HEK293T (cell line): ENCODE results near the gene RPS2.
"Not testable (repeated sequence)": the region's sequence is repeated elsewhere in the genome, so short reads cannot be mapped to it uniquely, and the experiment has no call there.

Experiments used
- CTCF ChIA-PET: fragments of 350-600 bp; formaldehyde crosslinking; extraction: SDS; loops from one replicate; lab custom pipeline; 2021; ENCODE audit warnings: antibody characterized with exemption, inconsistent platforms; lab: Yijun Ruan, JAX
- POLR2A ChIA-PET: fragments of 350-600 bp; formaldehyde crosslinking; extraction: SDS; loops from one replicate; lab custom pipeline; 2020; ENCODE audit warnings: antibody characterized with exemption, inconsistent platforms; lab: Yijun Ruan, JAX
- DNase-seq: peaks from one replicate; pipeline ENCODE4 v3.0.0; 2012; ENCODE audit warnings: mixed read lengths; ENCODE audit errors: extremely low spot score
- ARNT ChIP-seq: fragments of 450-650 bp; IDR thresholded peaks from 2 replicates; pipeline ENCODE4 v1.6.1; 2017; ENCODE audit warnings: mild to moderate bottlenecking
- BHLHE40 ChIP-seq: fragments of 450-650 bp; IDR thresholded peaks from 2 replicates; pipeline ENCODE4 v1.6.1; 2016; ENCODE audit warnings: mild to moderate bottlenecking, moderate library complexity, borderline replicate concordance
- CTBP1 ChIP-seq: fragments of 450-650 bp; IDR thresholded peaks from 2 replicates; pipeline ENCODE4 v1.6.1; 2016; ENCODE audit warnings: borderline replicate concordance
- ELF4 ChIP-seq: fragments of 450-650 bp; IDR thresholded peaks from 2 replicates; pipeline ENCODE4 v1.6.1; 2017; ENCODE audit warnings: antibody characterized with exemption
- FOXA1 ChIP-seq: fragments of 450-650 bp; IDR thresholded peaks from 2 replicates; pipeline ENCODE4 v1.6.1; 2016; ENCODE audit warnings: mild to moderate bottlenecking
- FOXK2 ChIP-seq: fragments of 450-650 bp; IDR thresholded peaks from 2 replicates; pipeline ENCODE4 v1.6.1; 2016; ENCODE audit warnings: mild to moderate bottlenecking
- FOXM1 ChIP-seq: fragments of 450-650 bp; IDR thresholded peaks from 2 replicates; pipeline ENCODE4 v1.6.1; 2017; ENCODE audit warnings: mild to moderate bottlenecking, borderline replicate concordance
- HDGF ChIP-seq: fragments of 450-650 bp; IDR thresholded peaks from 2 replicates; pipeline ENCODE4 v1.6.1; 2017; ENCODE audit warnings: antibody characterized with exemption, borderline replicate concordance
- L3MBTL2 ChIP-seq: fragments of 450-650 bp; conservative IDR thresholded peaks from 2 replicates; pipeline ENCODE4 v1.6.1; 2016; ENCODE audit warnings: mild to moderate bottlenecking
- LEF1 ChIP-seq: fragments of 450-650 bp; IDR thresholded peaks from 2 replicates; pipeline ENCODE4 v1.6.1; 2017; ENCODE audit warnings: mild to moderate bottlenecking, borderline replicate concordance
- NFRKB ChIP-seq: fragments of 450-650 bp; IDR thresholded peaks from 2 replicates; pipeline ENCODE4 v1.6.1; 2016; ENCODE audit warnings: mild to moderate bottlenecking, moderate library complexity
- SP1 ChIP-seq: fragments of 450-650 bp; IDR thresholded peaks from 2 replicates; pipeline ENCODE4 v1.6.1; 2017
- SUZ12 ChIP-seq: fragments of 450-650 bp; IDR thresholded peaks from 2 replicates; pipeline ENCODE4 v1.6.1; 2016; ENCODE audit warnings: mild to moderate bottlenecking
- TARDBP ChIP-seq: fragments of 450-650 bp; IDR thresholded peaks from 2 replicates; pipeline ENCODE4 v1.6.1; 2016
- ZNF384 ChIP-seq: fragments of 450-650 bp; IDR thresholded peaks from 2 replicates; pipeline ENCODE4 v1.6.1; 2016
- TF ChIP-seq, protein P1 (sequence below): fragments of 450-650 bp; IDR thresholded peaks from 2 replicates; pipeline ENCODE4 v1.6.1; 2016

Gene RPS2

DNA sequence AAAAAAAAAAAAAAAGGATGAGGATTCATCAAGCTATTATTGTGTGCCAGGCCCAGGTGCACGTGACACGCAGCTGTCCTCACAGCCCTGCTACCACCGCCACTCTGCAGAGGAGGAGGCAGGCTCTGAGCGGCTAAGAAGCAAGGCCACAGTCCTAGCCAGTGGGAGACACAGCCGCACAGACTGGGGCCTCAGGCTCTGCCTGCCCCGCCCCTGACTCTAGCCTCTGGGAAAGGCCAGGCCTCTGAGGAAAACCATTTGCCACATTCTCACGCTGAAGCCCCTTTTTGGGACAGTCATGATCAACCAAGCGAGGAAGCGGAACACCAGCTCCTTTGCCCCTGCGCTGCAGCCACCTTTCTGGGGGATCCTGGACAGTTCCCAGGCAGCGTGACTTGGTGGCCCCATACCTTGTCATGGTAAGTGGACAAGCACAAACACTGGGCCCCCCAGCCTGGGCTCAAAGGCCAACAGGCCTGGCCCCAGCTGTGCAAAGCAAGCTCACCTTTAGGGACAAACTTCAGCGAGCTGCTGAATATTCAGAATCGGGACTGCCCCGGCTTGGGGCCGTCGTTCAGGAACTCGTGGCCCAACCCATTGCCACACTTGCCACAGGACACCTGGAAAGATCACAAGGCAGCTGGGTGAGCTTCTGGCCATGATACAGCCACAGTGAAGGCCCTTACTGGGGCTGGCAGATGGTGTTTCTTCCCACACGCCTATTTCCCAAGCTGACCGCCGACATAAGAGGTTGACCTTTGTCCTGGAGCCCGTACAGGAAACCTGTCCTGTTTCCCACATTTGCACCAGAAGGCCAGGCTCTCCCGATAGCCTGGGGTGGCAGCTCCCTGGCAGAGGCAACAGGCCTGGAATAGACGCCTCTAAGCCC, 24.1 kb downstream of the RPS2 start:
- no peak for TF ChIP-seq ARNT
- TF ChIP-seq FOXM1, result no peak
- no peak for TF ChIP-seq LEF1
- no peak for TF ChIP-seq CTBP1
- TF ChIP-seq FOXK2, result no peak
- TF ChIP-seq NFRKB, result no peak
- no peak for TF ChIP-seq HDGF
- ChIA-PET POLR2A (interaction anchor here (0.6 to 5.2 kb wide), 10 partner anchors 7 to 215 kb away, joined by 3 to 95 read pairs (median 5); partner anchors contain the start of genes NUBP2, RNF151, RPS2 and SPSB3), CTCF (interaction anchor here (0.6 to 2.3 kb wide), 20 partner anchors 8 to 127 kb away, joined by 3 to 36 read pairs (median 4); partner anchors contain the start of genes NOXO1, RPL3L and RPS2)
- DNase-seq, result no peak

DNA sequence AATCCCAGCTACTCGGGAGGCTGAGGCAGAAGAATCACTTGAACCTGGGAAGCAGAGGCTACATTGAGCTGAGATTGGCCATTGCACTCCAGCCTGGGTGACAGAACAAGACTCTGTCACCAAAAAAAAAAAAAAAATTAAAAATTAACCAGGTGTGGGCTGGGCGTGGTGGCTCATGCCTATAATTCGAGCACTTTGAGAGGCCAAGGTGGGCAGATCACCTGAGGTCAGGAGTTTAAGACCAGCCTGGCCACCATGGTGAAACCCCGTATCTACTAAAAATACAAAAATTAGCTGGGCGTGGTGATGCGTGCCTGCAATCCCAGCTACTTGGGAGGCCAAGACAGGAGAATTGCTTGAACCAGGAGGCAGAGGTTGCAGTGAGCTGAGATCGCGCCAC, 24.8 kb downstream of the RPS2 start:
- DNase-seq, result not testable (repeated sequence)
- ChIA-PET CTCF (interaction anchor here (0.7 to 2.3 kb wide), 4 partner anchors 9 to 73 kb away, joined by 3 to 36 read pairs (median 4); partner anchors contain the start of gene RPL3L), POLR2A (interaction anchor here (0.6 to 5.2 kb wide), 4 partner anchors 21 to 216 kb away, joined by 3 to 95 read pairs (median 12); partner anchors contain the start of genes RNF151, RPS2 and TRAF7)

DNA sequence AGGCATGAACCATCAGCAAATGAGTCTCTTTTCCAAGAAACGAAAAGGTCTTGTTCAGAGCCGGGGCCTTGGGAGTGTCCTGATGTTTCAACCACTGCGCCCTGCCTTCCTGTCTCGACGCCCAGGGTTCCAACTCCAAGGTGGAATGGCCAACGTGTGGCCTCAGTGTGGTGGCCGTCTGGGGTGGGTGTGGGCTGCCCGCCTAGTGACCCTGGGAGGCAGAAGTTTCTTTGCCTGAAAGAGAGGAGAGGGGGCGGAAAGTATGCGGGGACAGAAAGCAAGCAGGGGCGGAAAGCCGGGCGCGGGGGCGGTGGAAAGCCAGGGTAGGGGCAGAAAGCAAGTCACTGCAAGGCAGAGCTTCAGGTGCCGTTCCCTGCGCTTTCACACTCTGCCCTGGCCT, 25.7 kb downstream of the RPS2 start:
- ChIA-PET POLR2A (no interaction called here), CTCF (interaction anchor here (1.0 kb wide), 1 partner anchor 8 kb away, joined by 4 read pairs; no protein-coding TSS in a partner anchor)
- no peak for DNase-seq

DNA sequence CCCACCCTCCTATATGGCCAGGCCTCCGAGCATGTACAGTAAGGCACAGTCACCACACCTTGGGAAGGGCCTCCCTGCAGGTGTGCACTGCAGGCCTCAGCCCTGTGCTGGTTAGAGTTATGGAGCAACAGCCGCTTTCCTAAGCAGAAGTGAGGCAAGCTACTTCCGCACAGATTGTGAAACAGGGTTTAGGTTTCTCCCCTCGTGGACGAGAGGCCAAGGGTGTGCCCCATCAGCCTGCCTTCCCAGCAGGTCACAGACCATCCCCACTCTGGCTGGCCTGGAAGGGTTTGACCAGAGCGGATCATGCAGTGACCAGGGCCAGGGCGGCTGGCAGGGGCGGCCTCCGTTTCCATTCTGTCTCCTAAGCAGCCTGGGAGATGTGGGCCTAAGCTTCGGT, 26.3 kb downstream of the RPS2 start:
- TF ChIP-seq FOXK2 (no peak), FOXM1 (no peak), SUZ12 (no peak)
- no peak for DNase-seq
- POLR2A ChIA-PET, result no interaction called here
- CTCF ChIA-PET, result no interaction called here

More for the DNA sequence above, 25.7 kb downstream of the RPS2 start:
- TF ChIP-seq FOXA1, result no peak
- TF ChIP-seq FOXM1, result no peak
- no peak for TF ChIP-seq L3MBTL2
- no peak for TF ChIP-seq ZNF384
- no peak for TF ChIP-seq SP1
- no peak for TF ChIP-seq LEF1
- TF ChIP-seq BHLHE40, result no peak
- TF ChIP-seq, protein P1, sequence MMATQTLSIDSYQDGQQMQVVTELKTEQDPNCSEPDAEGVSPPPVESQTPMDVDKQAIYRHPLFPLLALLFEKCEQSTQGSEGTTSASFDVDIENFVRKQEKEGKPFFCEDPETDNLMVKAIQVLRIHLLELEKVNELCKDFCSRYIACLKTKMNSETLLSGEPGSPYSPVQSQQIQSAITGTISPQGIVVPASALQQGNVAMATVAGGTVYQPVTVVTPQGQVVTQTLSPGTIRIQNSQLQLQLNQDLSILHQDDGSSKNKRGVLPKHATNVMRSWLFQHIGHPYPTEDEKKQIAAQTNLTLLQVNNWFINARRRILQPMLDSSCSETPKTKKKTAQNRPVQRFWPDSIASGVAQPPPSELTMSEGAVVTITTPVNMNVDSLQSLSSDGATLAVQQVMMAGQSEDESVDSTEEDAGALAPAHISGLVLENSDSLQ, result no peak
- no peak for TF ChIP-seq TARDBP
- no peak for TF ChIP-seq ARNT
- no peak for TF ChIP-seq CTBP1
- no peak for TF ChIP-seq NFRKB
- no peak for TF ChIP-seq ELF4
- TF ChIP-seq FOXK2, result no peak
- TF ChIP-seq HDGF, result no peak
- TF ChIP-seq SUZ12, result no peak

DNA sequence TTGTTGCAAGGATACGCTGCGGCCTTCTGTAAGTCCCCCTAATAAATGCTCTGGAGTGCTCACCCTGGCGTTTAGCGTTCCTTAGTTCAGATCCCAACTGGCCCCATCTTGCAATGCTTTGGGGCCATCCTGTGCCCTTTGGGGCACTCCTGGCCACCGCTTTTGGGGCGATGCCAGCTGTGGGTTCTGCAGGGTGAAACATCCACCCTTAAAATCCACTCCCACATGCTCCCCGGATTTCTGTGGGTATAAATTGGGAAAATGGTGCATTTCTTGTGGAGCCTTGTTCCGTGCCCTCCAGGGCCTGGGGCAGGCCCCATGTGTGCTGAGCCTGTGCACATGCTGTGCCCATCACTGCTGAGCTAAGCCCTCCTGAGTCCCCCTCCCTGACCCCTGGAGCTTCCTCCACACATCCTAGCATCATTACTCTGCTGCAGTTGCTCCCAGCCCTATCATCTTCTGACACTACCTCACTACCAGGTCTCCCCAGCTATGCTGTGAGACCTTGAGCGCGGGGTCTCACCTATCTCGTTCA, 27.6 kb downstream of the RPS2 start:
- ChIA-PET POLR2A (interaction anchor here (1.2 kb wide), 1 partner anchor 28 kb away, joined by 5 read pairs; the partner anchor contains the start of gene RPS2), CTCF (no interaction called here)
- TF ChIP-seq FOXM1, result no peak
- no peak for TF ChIP-seq SUZ12
- no peak for TF ChIP-seq BHLHE40
- TF ChIP-seq LEF1, result no peak
- TF ChIP-seq L3MBTL2, result no peak
- TF ChIP-seq NFRKB, result no peak
- no peak for TF ChIP-seq ZNF384
- no peak for TF ChIP-seq TARDBP
- no peak for TF ChIP-seq FOXK2
- no peak for TF ChIP-seq CTBP1
- TF ChIP-seq, protein P1, result no peak
- no peak for TF ChIP-seq SP1
- no peak for TF ChIP-seq ELF4
- DNase-seq, result no peak

DNA sequence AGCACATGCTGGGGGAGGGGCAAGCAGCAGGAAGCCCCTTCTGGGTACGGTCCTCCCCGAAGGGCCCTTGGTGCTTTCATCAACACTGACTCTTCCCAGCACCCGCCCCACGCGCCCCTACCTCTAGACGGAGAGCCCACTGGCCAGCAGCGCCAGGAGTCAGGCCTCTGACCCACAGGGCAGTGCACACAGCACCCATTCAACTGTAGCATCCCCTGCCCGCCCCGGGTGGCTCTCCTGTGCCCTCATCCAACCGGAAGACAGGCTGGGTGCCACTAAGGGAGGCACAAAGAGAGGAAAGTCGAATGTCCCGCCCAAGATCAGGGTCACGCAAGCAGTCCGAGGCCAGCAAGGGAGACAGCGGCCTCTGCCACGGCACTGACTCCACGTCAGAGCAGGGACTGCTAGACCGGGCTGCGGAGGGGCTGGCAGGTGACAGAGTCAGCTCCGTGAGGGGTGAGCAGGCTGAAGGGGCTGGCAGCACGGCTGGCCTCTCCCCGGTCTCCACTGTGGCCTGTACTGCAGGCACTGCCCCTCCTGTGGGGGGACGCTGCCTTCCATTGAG, 31.4 kb downstream of the RPS2 start:
- no peak for TF ChIP-seq FOXK2
- no peak for TF ChIP-seq BHLHE40
- TF ChIP-seq CTBP1, result no peak
- no peak for TF ChIP-seq ARNT
- TF ChIP-seq L3MBTL2, result no peak
- no peak for TF ChIP-seq SP1
- TF ChIP-seq, protein P1, result no peak
- TF ChIP-seq NFRKB, result no peak
- TF ChIP-seq ELF4, result no peak
- no peak for TF ChIP-seq FOXM1
- no peak for TF ChIP-seq SUZ12
- no peak for TF ChIP-seq LEF1
- TF ChIP-seq ZNF384, result no peak
- no peak for TF ChIP-seq HDGF
- TF ChIP-seq TARDBP, result no peak
- no peak for DNase-seq
- CTCF ChIA-PET, result interaction anchor here (1.8 kb wide), 1 partner anchor 8 kb away, joined by 16 read pairs; no protein-coding TSS in a partner anchor
- POLR2A ChIA-PET, result interaction anchor here (1.2 to 1.5 kb wide), 2 partner anchors 8 to 32 kb away, joined by 3 to 7 read pairs; partner anchors contain the start of gene RPS2
